ENCODE data around the gene ALKBH8.
A peak's percentile ranks its signal among the peaks of the same experiment; 100 is the strongest.
"Not testable (repeated sequence)": the region's sequence is repeated elsewhere in the genome, so short reads cannot be mapped to it uniquely, and the experiment has no call there.

The ALKBH8 gene

DNA sequence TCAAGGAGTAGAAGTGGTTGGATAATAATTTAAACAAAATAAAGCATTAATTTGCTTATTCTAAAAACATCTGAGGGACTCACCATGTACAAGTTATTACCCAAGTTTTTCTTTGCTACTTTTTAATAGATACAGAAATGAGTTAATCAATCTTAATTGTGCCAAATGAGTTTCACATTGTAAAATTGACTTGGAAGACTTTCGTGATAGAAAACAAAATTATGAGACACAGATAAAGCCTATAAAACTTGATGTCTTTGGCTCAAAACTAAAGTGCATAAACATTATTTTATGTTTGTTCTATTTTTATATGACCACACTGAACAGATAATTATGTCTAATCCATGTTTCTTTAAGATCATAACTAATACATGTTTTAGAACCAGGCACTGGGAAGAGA, 97.8 kb downstream of the ALKBH8 start:
- Histone ChIP-seq H3K36me3 (ENCODE audit: control insufficient read depth, insufficient read depth, low read length, severe bottlenecking) (no peaks in the 10 kb centered on the region), H3K4me1 (ENCODE audit: control insufficient read depth, insufficient read depth, low read length) (no peaks in the 10 kb centered on the region), H3K9me3 (ENCODE audit: control insufficient read depth, low read length) (peaks cover 3% of the 10 kb centered on the region), H3K9ac (ENCODE audit: low read length) (no peak overlapping the region), H3K4me3 (ENCODE audit: low read length) (no peak overlapping the region), H3K27me3 (replicated peaks; ENCODE audit: control insufficient read depth, insufficient read depth, low read length) (no peaks in the 10 kb centered on the region)
- no peak for DNase-seq (ENCODE audit: low read depth)

DNA sequence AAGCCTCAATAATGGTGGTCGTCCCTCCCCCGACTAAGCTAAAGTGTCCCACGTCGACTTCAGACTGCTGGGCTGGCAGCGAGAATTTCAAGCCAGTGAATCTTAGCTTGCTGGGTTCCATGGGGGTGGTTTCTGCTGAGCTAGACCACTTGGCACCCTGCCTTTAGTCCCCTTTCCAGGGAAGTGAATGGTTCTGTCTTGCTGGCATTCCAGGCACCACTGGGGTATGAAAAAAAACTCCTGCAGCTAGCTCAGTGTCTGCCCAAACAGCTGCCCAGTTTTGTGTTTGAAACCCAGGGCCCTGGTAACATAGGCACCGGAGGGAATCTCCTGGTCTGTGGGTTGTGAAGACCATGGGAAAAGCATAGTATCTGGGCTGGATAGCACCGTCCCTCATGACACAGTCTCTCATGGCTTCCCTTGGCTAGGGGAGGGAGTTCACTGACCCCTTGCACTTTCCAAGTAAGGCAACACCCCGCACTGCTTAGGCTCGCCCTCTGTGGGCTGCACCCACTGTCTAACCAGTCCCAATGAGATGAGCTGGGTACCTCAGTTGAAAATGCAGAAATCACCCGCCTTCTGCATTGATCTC, 99.2 kb downstream of the ALKBH8 start:
- not testable (repeated sequence) for H3K36me3 ChIP-seq (ENCODE audit: control insufficient read depth, insufficient read depth, low read length, severe bottlenecking); DNase-seq (ENCODE audit: low read depth); H3K9ac ChIP-seq (ENCODE audit: low read length); H3K27me3 ChIP-seq (replicated peaks; ENCODE audit: control insufficient read depth, insufficient read depth, low read length); H3K9me3 ChIP-seq (ENCODE audit: control insufficient read depth, low read length); H3K4me3 ChIP-seq (ENCODE audit: low read length); H3K4me1 ChIP-seq (ENCODE audit: control insufficient read depth, insufficient read depth, low read length)

- Histone ChIP-seq H3K36me3 (ENCODE audit: control insufficient read depth, insufficient read depth, low read length, severe bottlenecking) (peaks cover 16% of the 10 kb centered on the region), H3K9me3 (ENCODE audit: control insufficient read depth, low read length) (no peaks in the 10 kb centered on the region), H3K4me1 (ENCODE audit: control insufficient read depth, insufficient read depth, low read length) (peaks cover 14% of the 10 kb centered on the region), H3K9ac (ENCODE audit: low read length) (peak within 1 kb of the TSS; percentile 90), H3K4me3 (ENCODE audit: low read length) (peak within 1 kb of the TSS; percentile 98), H3K27me3 (replicated peaks; ENCODE audit: control insufficient read depth, insufficient read depth, low read length) (no peaks in the 10 kb centered on the region)
- DNase-seq (ENCODE audit: low read depth) = peak; percentile 99
These were observed 107.8 kb downstream of the ALKBH8 start, which contains the start of gene CWF19L2 for GRCh38 chr11:107457558-107458271. Gene CWF19L2 (minus strand): TSS chr11:107457825. CDS start chr11:107457816, 9 bp downstream.

- Histone ChIP-seq H3K9ac (ENCODE audit: low read length) (peak overlapping the region; percentile 90), H3K36me3 (ENCODE audit: control insufficient read depth, insufficient read depth, low read length, severe bottlenecking) (peaks cover 21% of the 10 kb centered on the region), H3K9me3 (ENCODE audit: control insufficient read depth, low read length) (no peaks in the 10 kb centered on the region), H3K4me1 (ENCODE audit: control insufficient read depth, insufficient read depth, low read length) (peaks cover 14% of the 10 kb centered on the region), H3K4me3 (ENCODE audit: low read length) (peak overlapping the region; percentile 98), H3K27me3 (replicated peaks; ENCODE audit: control insufficient read depth, insufficient read depth, low read length) (no peaks in the 10 kb centered on the region)
- peak; percentile 32 for DNase-seq (ENCODE audit: low read depth)
These were observed 108.4 kb downstream of the ALKBH8 start for GRCh38 chr11:107457205-107457557.

GRCh38 chr11:107453594-107454286, 111.8 kb downstream of the ALKBH8 start:
- no peak for DNase-seq (ENCODE audit: low read depth)
- Histone ChIP-seq H3K9ac (ENCODE audit: low read length) (no peak overlapping the region), H3K36me3 (ENCODE audit: control insufficient read depth, insufficient read depth, low read length, severe bottlenecking) (peaks cover 33% of the 10 kb centered on the region), H3K4me1 (ENCODE audit: control insufficient read depth, insufficient read depth, low read length) (peaks cover 14% of the 10 kb centered on the region), H3K27me3 (replicated peaks; ENCODE audit: control insufficient read depth, insufficient read depth, low read length) (no peaks in the 10 kb centered on the region), H3K4me3 (ENCODE audit: low read length) (no peak overlapping the region), H3K9me3 (ENCODE audit: control insufficient read depth, low read length) (no peaks in the 10 kb centered on the region)

Data from adipocyte (in vitro differentiated cells).